Smooth muscle cell (in vitro differentiated cells): Measurements from ENCODE around the gene MYO9A. TPM values are rescaled to one million over a fixed set of nuclear protein-coding genes. Genes with fewer than 3 reads are reported as not detected.

Experiments
- DNase-seq: peaks from one replicate; lab custom pipeline; 2025; ENCODE audit not compliant: unreplicated experiment; lab: John Stamatoyannopoulos, UW
- H2AFZ ChIP-seq: fragments of 200-600 bp; sonication (generic); 2 replicates; pipeline ENCODE4 v1.6.0; 2016; ENCODE audit warnings: antibody characterized with exemption, low read depth, mild to moderate bottlenecking
- H3F3A ChIP-seq: fragments of 200-600 bp; sonication (generic); 2 replicates; pipeline ENCODE4 v1.6.0; 2017; ENCODE audit warnings: antibody characterized with exemption, low read depth
- H3K27ac ChIP-seq: fragments of 200-600 bp; sonication (generic); 2 replicates; pipeline ENCODE4 v1.5.1; 2016; ENCODE audit warnings: low read depth, mild to moderate bottlenecking
- H3K27me3 ChIP-seq: fragments of 200-600 bp; sonication (generic); 2 replicates; pipeline ENCODE4 v1.6.1; 2016; ENCODE audit warnings: low read depth, mild to moderate bottlenecking
- H3K36me3 ChIP-seq: fragments of 200-600 bp; sonication (generic); 2 replicates; pipeline ENCODE4 v1.5.1; 2016; ENCODE audit warnings: low read depth
- H3K4me1 ChIP-seq: fragments of 200-600 bp; sonication (generic); 2 replicates; pipeline ENCODE4 v1.5.1; 2016; ENCODE audit warnings: low read depth
- H3K4me2 ChIP-seq: fragments of 200-600 bp; sonication (generic); 2 replicates; pipeline ENCODE4 v1.6.0; 2016; ENCODE audit warnings: mild to moderate bottlenecking
- H3K4me3 ChIP-seq: fragments of 200-600 bp; sonication (generic); 2 replicates; pipeline ENCODE4 v1.5.1; 2016; ENCODE audit warnings: mild to moderate bottlenecking
- H3K79me2 ChIP-seq: fragments of 200-600 bp; sonication (generic); 2 replicates; pipeline ENCODE4 v1.6.0; 2016; ENCODE audit warnings: low read depth, mild to moderate bottlenecking
- H3K9ac ChIP-seq: fragments of 200-600 bp; sonication (generic); 2 replicates; pipeline ENCODE4 v1.6.0; 2016; ENCODE audit warnings: low read depth
- H3K9me3 ChIP-seq: fragments of 200-600 bp; sonication (generic); replicated peaks from 2 replicates; pipeline ENCODE4 v1.5.1; 2016; ENCODE audit warnings: low read depth
- H4K20me1 ChIP-seq: fragments of 200-600 bp; sonication (generic); 2 replicates; pipeline ENCODE4 v1.6.0; 2016; ENCODE audit warnings: low read depth
- WGBS: methylation state at CpG from one replicate; pipeline ENCODE4 v1.1.7; 2016; ENCODE audit warnings: low lambda C conversion rate; 5-methylcytosine and 5-hydroxymethylcytosine counted together
- polyA plus RNA-seq: library from polyadenylated mRNA; unstranded; fragments of >200 nt; fragmentation: Nextera tagmentation; extraction: Ambion mirVana; gene quantifications from 2 replicates; pipeline ENCODE4 v1.2.1, GENCODE V29; 2016
- total RNA-seq: library from RNA; depleted of rRNA; stranded (reverse); fragments of >200 nt; gene quantifications from 2 replicates; pipeline ENCODE4 v1.2.3, GENCODE V29; 2014
- TF ChIP-seq, protein P1 (sequence below): fragments of 200-600 bp; sonication (generic); IDR thresholded peaks from 2 replicates; pipeline ENCODE4 v1.5.1; 2017; ENCODE audit warnings: borderline replicate concordance, mild to moderate bottlenecking, antibody characterized with exemption; ENCODE audit not compliant: insufficient read depth, poor library complexity, severe bottlenecking

MYO9A gene
- total and polyA plus RNA-seq, 2 experiments from 2014 or later, result 10.7 to 36.9 TPM

DNA sequence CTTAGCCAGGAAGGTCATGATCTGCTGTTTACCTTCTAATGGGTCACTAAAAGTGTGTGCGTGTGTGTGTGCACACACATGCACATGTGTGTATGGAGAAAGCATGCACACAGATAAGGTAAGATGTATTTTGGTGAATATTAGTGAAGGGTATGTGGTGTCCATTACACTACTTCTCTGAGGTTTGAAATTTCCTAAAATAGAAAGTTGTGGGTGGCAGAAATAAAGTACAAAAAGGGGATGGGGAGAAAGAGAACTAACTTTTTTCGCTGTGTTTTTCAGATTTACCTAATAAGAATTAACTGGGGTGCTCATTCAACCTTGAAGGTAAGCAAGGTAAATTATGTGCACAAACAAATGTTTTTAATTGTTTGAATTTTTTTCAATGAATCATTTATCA is 332.0 kb downstream of the MYO9A start:
- TF ChIP-seq, protein P1, sequence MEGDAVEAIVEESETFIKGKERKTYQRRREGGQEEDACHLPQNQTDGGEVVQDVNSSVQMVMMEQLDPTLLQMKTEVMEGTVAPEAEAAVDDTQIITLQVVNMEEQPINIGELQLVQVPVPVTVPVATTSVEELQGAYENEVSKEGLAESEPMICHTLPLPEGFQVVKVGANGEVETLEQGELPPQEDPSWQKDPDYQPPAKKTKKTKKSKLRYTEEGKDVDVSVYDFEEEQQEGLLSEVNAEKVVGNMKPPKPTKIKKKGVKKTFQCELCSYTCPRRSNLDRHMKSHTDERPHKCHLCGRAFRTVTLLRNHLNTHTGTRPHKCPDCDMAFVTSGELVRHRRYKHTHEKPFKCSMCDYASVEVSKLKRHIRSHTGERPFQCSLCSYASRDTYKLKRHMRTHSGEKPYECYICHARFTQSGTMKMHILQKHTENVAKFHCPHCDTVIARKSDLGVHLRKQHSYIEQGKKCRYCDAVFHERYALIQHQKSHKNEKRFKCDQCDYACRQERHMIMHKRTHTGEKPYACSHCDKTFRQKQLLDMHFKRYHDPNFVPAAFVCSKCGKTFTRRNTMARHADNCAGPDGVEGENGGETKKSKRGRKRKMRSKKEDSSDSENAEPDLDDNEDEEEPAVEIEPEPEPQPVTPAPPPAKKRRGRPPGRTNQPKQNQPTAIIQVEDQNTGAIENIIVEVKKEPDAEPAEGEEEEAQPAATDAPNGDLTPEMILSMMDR, result no peak

DNA sequence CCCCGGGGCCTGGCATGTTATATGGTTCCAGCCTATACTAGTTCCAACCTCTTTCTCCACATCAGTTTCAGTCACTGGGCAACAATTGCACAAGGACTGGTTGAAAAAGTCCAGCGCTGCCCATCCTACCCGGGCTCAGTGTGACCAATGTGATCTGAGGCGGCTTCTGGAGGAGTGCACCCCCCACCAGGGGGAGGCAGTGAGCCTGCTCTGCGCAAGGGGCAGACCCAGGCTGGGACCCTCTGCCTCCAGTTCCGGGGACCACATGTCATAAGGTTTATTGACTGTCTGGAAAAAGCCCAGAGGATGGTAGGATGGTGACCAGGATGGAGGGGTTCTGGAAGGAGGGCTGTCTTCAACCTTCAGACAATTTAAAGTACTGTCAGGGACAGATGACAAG is 333.2 kb downstream of the MYO9A start:
- no peak overlapping the region for H3K27ac ChIP-seq
- DNase-seq, result no peak

More for the DNA sequence above, 332.0 kb downstream of the MYO9A start:
- no peaks in the 10 kb centered on the region for H3K9me3 ChIP-seq
- no peaks in the 10 kb centered on the region for H3K79me2 ChIP-seq
- no peak overlapping the region for H3K4me2 ChIP-seq
- H3K9ac ChIP-seq, result no peak overlapping the region
- WGBS, result 92% methylated on average over 2 of the region's 2 CpGs
- H3F3A ChIP-seq, result no peaks in the 10 kb centered on the region
- H3K4me3 ChIP-seq, result no peak overlapping the region
- no peaks in the 10 kb centered on the region for H3K4me1 ChIP-seq
- H2AFZ ChIP-seq, result no peak overlapping the region
- no peaks in the 10 kb centered on the region for H3K36me3 ChIP-seq
- H3K27ac ChIP-seq, result no peak overlapping the region
- H4K20me1 ChIP-seq, result no peaks in the 10 kb centered on the region
- H3K27me3 ChIP-seq, result no peaks in the 10 kb centered on the region
- DNase-seq, result no peak

DNA sequence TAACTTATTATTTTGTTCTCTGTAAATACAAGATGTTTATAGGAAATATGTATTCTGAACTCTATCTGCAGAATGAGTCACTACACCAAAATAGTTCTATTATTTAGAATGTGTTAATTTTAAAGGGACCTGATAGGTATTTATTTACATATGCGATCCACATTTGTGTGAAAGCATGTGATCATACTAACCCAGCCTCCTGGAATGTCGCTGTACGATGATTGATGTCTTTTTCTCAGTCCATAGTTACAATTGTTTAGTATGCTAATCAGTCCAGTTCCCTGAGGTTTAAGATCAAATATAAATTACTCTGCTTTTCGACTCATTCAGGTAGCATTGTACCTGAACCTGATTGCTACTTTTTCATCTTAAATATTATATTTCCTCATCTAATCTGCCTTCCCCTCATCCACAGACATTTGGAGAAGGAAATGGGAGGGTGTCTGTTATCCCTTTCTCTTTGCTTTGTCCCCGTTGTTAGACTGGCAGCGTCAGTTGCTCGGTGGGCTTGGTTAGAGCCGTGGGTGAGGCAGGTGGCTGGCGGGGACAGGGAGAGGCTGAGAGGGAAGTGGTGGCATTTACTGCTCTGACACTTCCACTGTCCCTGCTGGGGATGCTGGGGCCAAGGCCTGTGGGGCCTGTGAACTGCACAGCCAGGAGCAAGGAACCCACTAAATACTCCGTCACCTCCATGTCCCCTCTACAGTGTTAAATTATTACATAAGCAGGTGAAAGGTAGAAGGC is 335.4 kb downstream of the MYO9A start:
- Histone ChIP-seq H2AFZ (no peak overlapping the region), H3F3A (no peaks in the 10 kb centered on the region), H3K9me3 (no peaks in the 10 kb centered on the region), H4K20me1 (no peaks in the 10 kb centered on the region), H3K4me3 (no peak overlapping the region), H3K27ac (no peak overlapping the region), H3K4me1 (peaks cover 5% of the 10 kb centered on the region), H3K27me3 (no peaks in the 10 kb centered on the region), H3K4me2 (no peak overlapping the region), H3K9ac (no peak overlapping the region), H3K79me2 (no peaks in the 10 kb centered on the region), H3K36me3 (no peaks in the 10 kb centered on the region)
- TF ChIP-seq, protein P1, result no peak
- no peak for DNase-seq
- 89% methylated on average over 10 of the region's 10 CpGs for WGBS

More for the DNA sequence above, 333.2 kb downstream of the MYO9A start:
- Histone ChIP-seq H3K79me2 (no peaks in the 10 kb centered on the region), H3K36me3 (no peaks in the 10 kb centered on the region), H2AFZ (no peak overlapping the region), H3K4me1 (peaks cover 5% of the 10 kb centered on the region), H3K27me3 (no peaks in the 10 kb centered on the region), H3K9ac (no peak overlapping the region), H3K4me3 (no peak overlapping the region), H4K20me1 (no peaks in the 10 kb centered on the region), H3F3A (no peaks in the 10 kb centered on the region), H3K9me3 (no peaks in the 10 kb centered on the region), H3K4me2 (no peak overlapping the region)
- TF ChIP-seq, protein P1, result peak; percentile 30
- 68% methylated on average over 6 of the region's 6 CpGs for WGBS

DNA sequence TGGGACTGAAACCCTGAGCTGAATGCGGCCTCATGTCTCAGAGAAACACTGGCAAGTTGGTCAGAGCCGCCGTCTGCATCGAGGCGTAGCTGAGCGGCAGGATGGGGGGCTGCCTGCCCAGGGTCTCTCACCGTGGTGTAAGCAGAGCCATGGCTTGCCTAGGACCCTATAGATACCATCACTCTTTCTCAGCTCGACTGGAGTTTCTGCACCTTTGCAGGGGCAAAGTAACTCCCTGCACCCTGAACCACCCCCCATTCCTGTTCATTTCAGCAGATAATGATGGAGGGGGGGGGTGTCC is 336.0 kb downstream of the MYO9A start:
- no peak for DNase-seq
- Histone ChIP-seq H3K27ac (no peak overlapping the region), H2AFZ (no peak overlapping the region), H3K4me3 (no peak overlapping the region), H3K4me2 (no peak overlapping the region), H3K9ac (no peak overlapping the region), H3F3A (no peaks in the 10 kb centered on the region), H3K4me1 (peaks cover 5% of the 10 kb centered on the region), H3K27me3 (no peaks in the 10 kb centered on the region), H3K36me3 (no peaks in the 10 kb centered on the region), H3K79me2 (no peaks in the 10 kb centered on the region), H4K20me1 (no peaks in the 10 kb centered on the region), H3K9me3 (no peaks in the 10 kb centered on the region)
- 95% methylated on average over 8 of the region's 8 CpGs for WGBS
- TF ChIP-seq, protein P1, result no peak
